ENCODE measurements around the gene IQGAP2. TPM values are rescaled to one million over a fixed set of nuclear protein-coding genes. Genes with fewer than 3 reads are reported as not detected.

IQGAP2 gene
- total and polyA plus RNA-seq, 2 of the 8 experiments (the other 6 are each of a cell fraction or from before 2014, with no cell fraction given) = 19.7 to 66.0 TPM

GRCh38 chr5:76470976-76471375 is 67.9 kb downstream of the IQGAP2 start:
- H4K20me1 ChIP-seq (replicated peaks in 1 of 2; ENCODE audit: control insufficient read depth in 1 of 2, insufficient read depth in 2 of 2, low read length in 2 of 2) = no peaks in the 10 kb centered on the region
- H4K8ac ChIP-seq (ENCODE audit: extremely low read depth, insufficient read depth, low read length) = no peak overlapping the region
- no peak overlapping the region for H2BK15ac ChIP-seq (ENCODE audit: low read length)
- ChIA-PET POLR2A (ENCODE audit: partially characterized antibody) (interaction anchor here (1.1 kb wide), 1 partner anchor 12 kb away, joined by 3 read pairs; no protein-coding TSS in a partner anchor), CTCF (ENCODE audit: partially characterized antibody) (interaction anchor here (1.0 to 11.0 kb wide), 2 partner anchors 12 to 56 kb away, joined by 3 to 69 read pairs; no protein-coding TSS in a partner anchor)
- H3K4me3 ChIP-seq (ENCODE audit: extremely low read depth in 1 of 4, insufficient read depth in 2 of 4, low read depth in 3 of 4, low read length in 4 of 4) = no peak overlapping the region
- peaks cover 0 to 15% (median 9%) of the 10 kb centered on the region in 4 experiments for H3K4me1 ChIP-seq (replicated peaks in 1 of 4; ENCODE audit: control insufficient read depth in 3 of 4, insufficient read depth in 4 of 4, low read length in 3 of 4)
- H3K27ac ChIP-seq (ENCODE audit: low read depth, low read length) = no peak overlapping the region
- no peak overlapping the region for H2BK12ac ChIP-seq (ENCODE audit: low read depth, low read length)
- no peak overlapping the region for H3K4me2 ChIP-seq (ENCODE audit: insufficient read depth in 1 of 2, low read depth in 2 of 2, low read length in 2 of 2)
- H3K56ac ChIP-seq (replicated peaks; ENCODE audit: insufficient read length, low read depth, low read length) = no peak overlapping the region
- no peak overlapping the region for H3K23ac ChIP-seq (ENCODE audit: insufficient read length)
- H2BK120ac ChIP-seq (replicated peaks; ENCODE audit: low read depth, low read length) = no peak overlapping the region
- no peak overlapping the region for H3K14ac ChIP-seq (ENCODE audit: insufficient read length)
- DNase-seq (ENCODE audit: low read depth in 1 of 2, low spot score in 2 of 2) = no peak
- peaks cover 3% of the 10 kb centered on the region in 2 experiments; a peak in 2 of 4 replicates for H3K9me3 ChIP-seq (ENCODE audit: insufficient read depth in 2 of 2, low read depth in 1 of 2, low read length in 1 of 2)
- H3K18ac ChIP-seq (ENCODE audit: extremely low read depth, low read length) = no peak overlapping the region
- H3K79me1 ChIP-seq (ENCODE audit: low read depth, low read length) = peaks cover 5% of the 10 kb centered on the region; the same call in 1 of the 2 replicates
- no peak for FAIRE-seq
- H3K23me2 ChIP-seq (ENCODE audit: low read depth, low read length) = no peaks in the 10 kb centered on the region
- peaks cover 0 to 4% of the 10 kb centered on the region in 2 experiments; a peak in 1 of 4 replicates for H3K79me2 ChIP-seq (ENCODE audit: control insufficient read depth in 1 of 2, insufficient read depth in 2 of 2, low read length in 2 of 2)
- H3K9ac ChIP-seq (replicated peaks in 1 of 4; ENCODE audit: extremely low read depth in 1 of 4, low read depth in 3 of 4, low read length in 3 of 4) = no peak overlapping the region
- no peak overlapping the region for H2BK20ac ChIP-seq (ENCODE audit: low read length)
- no peak overlapping the region for H2AFZ ChIP-seq (ENCODE audit: low read length)
- H2AK5ac ChIP-seq (ENCODE audit: low read depth, low read length) = no peak overlapping the region
- H3K27me3 ChIP-seq (replicated peaks in 1 of 4; ENCODE audit: control insufficient read depth in 3 of 4, extremely low read depth in 1 of 4, insufficient read depth in 3 of 4, low read length in 3 of 4) = no peaks in the 10 kb centered on the region
- no peak overlapping the region for H3K4ac ChIP-seq (replicated peaks; ENCODE audit: insufficient read length, low read depth, low read length)
- no peak overlapping the region for H2BK5ac ChIP-seq (ENCODE audit: low read depth, low read length)
- no peaks in the 10 kb centered on the region for H3K36me3 ChIP-seq (ENCODE audit: control insufficient read depth in 2 of 4, insufficient read depth in 4 of 4, low read length in 3 of 4)
- H4K5ac ChIP-seq (ENCODE audit: insufficient read length, low read depth, low read length) = no peak overlapping the region
- no peak overlapping the region for H4K91ac ChIP-seq (replicated peaks; ENCODE audit: insufficient read length, low read length)
- TF ChIP-seq BRCA1 (IDR thresholded peaks at IDR 0.05; ENCODE audit: low read depth, low read length) (no peak), NANOG (IDR thresholded peaks at IDR 0.05; ENCODE audit: insufficient read depth, low read depth, low read length, poor library complexity, severe bottlenecking) (no peak), RAD21 (IDR thresholded peaks at IDR 0.05 in 1 of 2, conservative IDR thresholded peaks at IDR 0.05 in 1 of 2; ENCODE audit: low read depth in 2 of 2, low read length in 2 of 2) (no peak), CBX5 (IDR thresholded peaks at IDR 0.05; ENCODE audit: low read depth, low read length) (no peak), POU5F1 (IDR thresholded peaks at IDR 0.05; ENCODE audit: low read depth, low read length) (no peak), CEBPB (IDR thresholded peaks at IDR 0.05; ENCODE audit: low read depth, low read length) (no peak), RNF2 (IDR thresholded peaks at IDR 0.05; ENCODE audit: borderline replicate concordance, low read depth, low read length, missing control alignments, poor library complexity, severe bottlenecking) (no peak), CHD1 (IDR thresholded peaks at IDR 0.05; ENCODE audit: low read depth, low read length) (no peak), CREB1 (IDR thresholded peaks at IDR 0.05) (no peak), NRF1 (IDR thresholded peaks at IDR 0.05; ENCODE audit: low read depth, low read length) (no peak), CHD2 (IDR thresholded peaks at IDR 0.05; ENCODE audit: low read length) (no peak), BACH1 (IDR thresholded peaks at IDR 0.05; ENCODE audit: low read length) (no peak), HDAC2 (IDR thresholded peaks at IDR 0.05; ENCODE audit: borderline replicate concordance in 1 of 2, low read depth in 2 of 2, low read length in 2 of 2) (no peak), SIN3A (conservative IDR thresholded peaks at IDR 0.05 in 1 of 2, IDR thresholded peaks at IDR 0.05 in 1 of 2; ENCODE audit: low read depth in 1 of 2, low read length in 2 of 2) (no peak)
- WGBS, 2 experiments (ENCODE audit: extremely low coverage in 1 of 2, insufficient coverage in 1 of 2, insufficient read length in 1 of 2, insufficient replicate concordance in 2 of 2, low coverage in 1 of 2, low lambda C conversion rate in 2 of 2, missing lambda C conversion rate in 1 of 2) = 96% methylated on average over 3 of the region's 3 CpGs; no CpG with 5 or more reads in 1 of the 2 experiments

All from H1 (cell line).